Stimulated activated naive CD4-positive, alpha-beta T cell treated with Interleukin-2 at 50 U/mL for 16 hours (primary cell): ENCODE results near the gene AAMP.

Experiments used
- DNase-seq: peaks from one replicate; lab custom pipeline; 2025; lab: John Stamatoyannopoulos, UW

The AAMP gene

GRCh38 chr2:218259099-218259961, 10.6 kb downstream of the AAMP start:
- DNase-seq, result no peak

- DNase-seq, result peak; percentile 37
Measured at GRCh38 chr2:218257390-218257981, 12.5 kb downstream of the AAMP start.

- no peak for DNase-seq
Measured at GRCh38 chr2:218256612-218257350, 13.2 kb downstream of the AAMP start.

GRCh38 chr2:218255446-218255845, 14.5 kb downstream of the AAMP start:
- DNase-seq, result no peak

- no peak for DNase-seq
Measured at GRCh38 chr2:218253232-218253625, 16.7 kb downstream of the AAMP start.

- no peak for DNase-seq
Measured at GRCh38 chr2:218252509-218253231, 17.3 kb downstream of the AAMP start.

GRCh38 chr2:218249691-218250090, 20.2 kb downstream of the AAMP start:
- DNase-seq, result no peak

- no peak for DNase-seq
Measured at GRCh38 chr2:218245214-218245613, 24.7 kb downstream of the AAMP start.

GRCh38 chr2:218244665-218245064, 25.3 kb downstream of the AAMP start:
- no peak for DNase-seq

- no peak for DNase-seq
Measured at GRCh38 chr2:218244204-218244603, 25.7 kb downstream of the AAMP start.

- no peak for DNase-seq
Measured at GRCh38 chr2:218238887-218239286, 31.1 kb downstream of the AAMP start.

GRCh38 chr2:218236829-218237228, 33.1 kb downstream of the AAMP start:
- DNase-seq, result no peak

GRCh38 chr2:218235017-218235416, 34.9 kb downstream of the AAMP start:
- no peak for DNase-seq

GRCh38 chr2:218234521-218234920, 35.4 kb downstream of the AAMP start:
- DNase-seq, result no peak

GRCh38 chr2:218233543-218233942, 36.4 kb downstream of the AAMP start:
- DNase-seq, result no peak

- DNase-seq, result peak; percentile 10
Measured at GRCh38 chr2:218230882-218231281, 39.1 kb downstream of the AAMP start.

- DNase-seq, result no peak
Measured at GRCh38 chr2:218229851-218230250, 40.1 kb downstream of the AAMP start.

- peak; percentile 8 for DNase-seq
Measured at GRCh38 chr2:218229239-218229638, 40.7 kb downstream of the AAMP start.

GRCh38 chr2:218228366-218229090, 41.4 kb downstream of the AAMP start:
- no peak for DNase-seq

- DNase-seq, result no peak
Measured at GRCh38 chr2:218226903-218227302, 43.0 kb downstream of the AAMP start.

- DNase-seq, result no peak
Measured at GRCh38 chr2:218224186-218224585, 45.8 kb downstream of the AAMP start.

- DNase-seq, result peak; percentile 6
Measured at GRCh38 chr2:218223046-218223445, 46.9 kb downstream of the AAMP start.
